ENCODE measurements around the gene DNM1.
A peak's percentile ranks its signal among the peaks of the same experiment; 100 is the strongest.
"Not testable (repeated sequence)": the region's sequence is repeated elsewhere in the genome, so short reads cannot be mapped to it uniquely, and the experiment has no call there.

DNM1 gene

GRCh38 chr9:128230897-128231296 lies 27.7 kb downstream of the DNM1 start:
- DNase-seq = not testable (repeated sequence)

- no peak for DNase-seq
Observed at GRCh38 chr9:128231638-128232527, 28.7 kb downstream of the DNM1 start.

- DNase-seq = no peak
Observed at GRCh38 chr9:128232528-128233428, 29.6 kb downstream of the DNM1 start.

GRCh38 chr9:128233817-128234406 lies 30.7 kb downstream of the DNM1 start:
- no peak for DNase-seq

- no peak for DNase-seq
Observed at GRCh38 chr9:128242124-128242523, 38.9 kb downstream of the DNM1 start.

GRCh38 chr9:128242828-128243214 lies 39.6 kb downstream of the DNM1 start:
- no peak for DNase-seq

GRCh38 chr9:128243215-128244018 lies 40.2 kb downstream of the DNM1 start:
- DNase-seq = no peak

- DNase-seq = no peak
Observed at GRCh38 chr9:128244091-128244836, 41.1 kb downstream of the DNM1 start.

GRCh38 chr9:128244837-128245231 lies 41.7 kb downstream of the DNM1 start:
- no peak for DNase-seq

GRCh38 chr9:128245421-128246151 lies 42.4 kb downstream of the DNM1 start:
- DNase-seq = no peak

- no peak for DNase-seq
Observed at GRCh38 chr9:128246471-128246870, 43.3 kb downstream of the DNM1 start.

- DNase-seq = no peak
Observed at GRCh38 chr9:128247226-128247803, 44.1 kb downstream of the DNM1 start.

- DNase-seq = no peak
Observed at GRCh38 chr9:128249558-128249907, 46.4 kb downstream of the DNM1 start.

- peak; percentile 53 for DNase-seq
Observed at GRCh38 chr9:128249908-128250838, 47.0 kb downstream of the DNM1 start.

GRCh38 chr9:128250839-128251731 lies 47.9 kb downstream of the DNM1 start:
- no peak for DNase-seq

GRCh38 chr9:128251732-128252100 lies 48.5 kb downstream of the DNM1 start:
- no peak for DNase-seq

- DNase-seq = no peak
Observed at GRCh38 chr9:128252317-128253139, 49.3 kb downstream of the DNM1 start.
